Measurements from ENCODE around the gene CACNA2D3.

DNA sequence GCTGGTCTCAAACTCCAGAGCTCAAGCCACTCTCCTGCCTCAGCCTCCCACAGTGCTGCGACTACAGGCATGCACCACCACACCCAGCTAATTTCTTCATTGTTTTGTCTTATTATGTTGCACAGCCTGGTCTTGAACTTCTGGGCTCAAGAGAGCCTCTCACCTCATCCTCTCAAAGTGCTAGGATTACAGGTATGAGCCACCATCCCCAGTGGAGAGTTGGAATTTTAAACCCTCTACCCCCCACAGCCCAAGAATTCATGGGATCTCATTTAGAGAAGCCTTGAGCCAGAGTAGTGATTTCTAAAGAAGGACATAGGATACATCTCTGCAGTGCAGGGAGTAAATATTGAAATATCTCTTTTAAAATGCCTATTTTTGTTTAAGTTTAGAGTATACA is 221.1 kb downstream of the CACNA2D3 start:
- TF ChIP-seq, protein P1, sequence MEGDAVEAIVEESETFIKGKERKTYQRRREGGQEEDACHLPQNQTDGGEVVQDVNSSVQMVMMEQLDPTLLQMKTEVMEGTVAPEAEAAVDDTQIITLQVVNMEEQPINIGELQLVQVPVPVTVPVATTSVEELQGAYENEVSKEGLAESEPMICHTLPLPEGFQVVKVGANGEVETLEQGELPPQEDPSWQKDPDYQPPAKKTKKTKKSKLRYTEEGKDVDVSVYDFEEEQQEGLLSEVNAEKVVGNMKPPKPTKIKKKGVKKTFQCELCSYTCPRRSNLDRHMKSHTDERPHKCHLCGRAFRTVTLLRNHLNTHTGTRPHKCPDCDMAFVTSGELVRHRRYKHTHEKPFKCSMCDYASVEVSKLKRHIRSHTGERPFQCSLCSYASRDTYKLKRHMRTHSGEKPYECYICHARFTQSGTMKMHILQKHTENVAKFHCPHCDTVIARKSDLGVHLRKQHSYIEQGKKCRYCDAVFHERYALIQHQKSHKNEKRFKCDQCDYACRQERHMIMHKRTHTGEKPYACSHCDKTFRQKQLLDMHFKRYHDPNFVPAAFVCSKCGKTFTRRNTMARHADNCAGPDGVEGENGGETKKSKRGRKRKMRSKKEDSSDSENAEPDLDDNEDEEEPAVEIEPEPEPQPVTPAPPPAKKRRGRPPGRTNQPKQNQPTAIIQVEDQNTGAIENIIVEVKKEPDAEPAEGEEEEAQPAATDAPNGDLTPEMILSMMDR (optimal IDR thresholded peaks at IDR 0.05 in 1 of 3, IDR thresholded peaks at IDR 0.05 in 1 of 3, conservative IDR thresholded peaks at IDR 0.05 in 1 of 3; ENCODE audit: extremely low read depth in 1 of 3, insufficient read depth in 2 of 3, low read length in 3 of 3) = no peak
- no peak for TF ChIP-seq EZH2 (IDR thresholded peaks at IDR 0.05; ENCODE audit: low read length)
